BE2C (cell line): ENCODE measurements around the gene TMEM233.
"Not testable (repeated sequence)": the region's sequence is repeated elsewhere in the genome, so short reads cannot be mapped to it uniquely, and the experiment has no call there.

Experiments used
- DNase-seq: peaks from one replicate; pipeline ENCODE4 v3.0.0-alpha.2; 2020
- H3K27me3 ChIP-seq: fragments of 250-450 bp; sonication (Bioruptor Pico); 2 replicates; pipeline ENCODE4 v1.5.1; 2020; ENCODE audit warnings: mild to moderate bottlenecking
- H3K36me3 ChIP-seq: fragments of 250-450 bp; sonication (Bioruptor Pico); 2 replicates; pipeline ENCODE4 v1.5.1; 2020; ENCODE audit warnings: mild to moderate bottlenecking
- H3K4me1 ChIP-seq: fragments of 250-450 bp; sonication (Bioruptor Pico); 2 replicates; pipeline ENCODE4 v1.5.1; 2020
- H3K4me3 ChIP-seq: 2 replicates; pipeline ENCODE4 v1.5.1; 2011; ENCODE audit warnings: low read depth, low read length
- H3K9me3 ChIP-seq: fragments of 250-450 bp; sonication (Bioruptor Pico); 2 replicates; pipeline ENCODE4 v1.5.1; 2020
- CTCF ChIP-seq: IDR thresholded peaks from 2 replicates; pipeline ENCODE4 v1.5.1; 2012; ENCODE audit warnings: mild to moderate bottlenecking, low read depth, low read length

The TMEM233 gene

GRCh38 chr12:119614705-119615104, 21.1 kb downstream of the TMEM233 start:
- TF ChIP-seq CTCF, result no peak
- H3K36me3 ChIP-seq, result no peaks in the 10 kb centered on the region
- DNase-seq, result no peak
- H3K9me3 ChIP-seq, result no peaks in the 10 kb centered on the region
- no peak overlapping the region for H3K4me3 ChIP-seq
- 0 out of 2 replicates have a peak, but pooled peaks cover 6% of the 10 kb centered on the region for H3K27me3 ChIP-seq
- no peaks in the 10 kb centered on the region for H3K4me1 ChIP-seq

- no peak overlapping the region for H3K4me3 ChIP-seq
- no peak for TF ChIP-seq CTCF
Measured at GRCh38 chr12:119615518-119616475, 22.2 kb downstream of the TMEM233 start.

GRCh38 chr12:119618328-119618896, 24.8 kb downstream of the TMEM233 start:
- not testable (repeated sequence) for H3K4me1 ChIP-seq, H3K9me3 ChIP-seq, DNase-seq, H3K4me3 ChIP-seq, H3K36me3 ChIP-seq
- H3K27me3 ChIP-seq, result peaks cover 11% of the 10 kb centered on the region; the same call in 1 of the 2 replicates

More at GRCh38 chr12:119615518-119616475, 22.2 kb downstream of the TMEM233 start:
- H3K27me3 ChIP-seq, result 0 out of 2 replicates have a peak, but pooled peaks cover 6% of the 10 kb centered on the region
- H3K4me1 ChIP-seq, result no peaks in the 10 kb centered on the region
- H3K36me3 ChIP-seq, result no peaks in the 10 kb centered on the region
- no peak for DNase-seq
- no peaks in the 10 kb centered on the region for H3K9me3 ChIP-seq

GRCh38 chr12:119620490-119620889, 26.9 kb downstream of the TMEM233 start:
- peaks cover 11% of the 10 kb centered on the region; the same call in 1 of the 2 replicates for H3K27me3 ChIP-seq
- no peak for DNase-seq
- no peak for TF ChIP-seq CTCF
- H3K4me1 ChIP-seq, result no peaks in the 10 kb centered on the region; the same call in 1 of the 2 replicates
- no peaks in the 10 kb centered on the region for H3K36me3 ChIP-seq
- H3K4me3 ChIP-seq, result no peak overlapping the region
- no peaks in the 10 kb centered on the region for H3K9me3 ChIP-seq

- no peak for TF ChIP-seq CTCF
- Histone ChIP-seq H3K4me1 (no peaks in the 10 kb centered on the region; the same call in 1 of the 2 replicates), H3K27me3 (peaks cover 11% of the 10 kb centered on the region; the same call in 1 of the 2 replicates), H3K9me3 (no peaks in the 10 kb centered on the region), H3K36me3 (no peaks in the 10 kb centered on the region), H3K4me3 (no peak overlapping the region)
- DNase-seq, result no peak
Measured at GRCh38 chr12:119621878-119622277, 28.3 kb downstream of the TMEM233 start.

GRCh38 chr12:119624966-119625365, 31.4 kb downstream of the TMEM233 start:
- H3K9me3 ChIP-seq, result no peaks in the 10 kb centered on the region
- no peak overlapping the region for H3K4me3 ChIP-seq
- H3K36me3 ChIP-seq, result no peaks in the 10 kb centered on the region
- no peak for DNase-seq
- no peak for TF ChIP-seq CTCF
- H3K27me3 ChIP-seq, result peaks cover 5% of the 10 kb centered on the region; the same call in 1 of the 2 replicates
- H3K4me1 ChIP-seq, result no peaks in the 10 kb centered on the region; the same call in 1 of the 2 replicates
